H1 (cell line): Measurements from ENCODE around the gene MACROD1. TPM values are rescaled to one million over a fixed set of nuclear protein-coding genes. Genes with fewer than 3 reads are reported as not detected.

Experiments used
- JUND ChIP-seq: IDR thresholded peaks from 2 replicates; pipeline ENCODE4 v1.6.1; 2011; ENCODE audit warnings: mild to moderate bottlenecking, improper control_type of control experiment, low read length
- POU5F1 ChIP-seq: IDR thresholded peaks from 2 replicates; pipeline ENCODE4 v1.6.1; 2011; ENCODE audit warnings: low read depth, mild to moderate bottlenecking, low read length, moderate library complexity
- SP1 ChIP-seq: IDR thresholded peaks from 2 replicates; pipeline ENCODE4 v1.6.1; 2011; ENCODE audit warnings: low read depth, low read length
- SUZ12 ChIP-seq: fragments of 200-600 bp; sonication (generic); IDR thresholded peaks from 2 replicates; pipeline ENCODE4 v1.6.1; 2012; ENCODE audit warnings: mild to moderate bottlenecking, inconsistent platforms, low read length, moderate library complexity, mixed read lengths
- TBP ChIP-seq: IDR thresholded peaks from 2 replicates; pipeline ENCODE4 v1.6.1; 2011; ENCODE audit warnings: low read depth, low read length, improper control_type of control experiment
- polyA plus RNA-seq, 7 experiments: library from polyadenylated mRNA; depleted of rRNA in 3 of 7; stranded (reverse) in 5 of 7; unstranded in 2 of 7; fragments of >200 nt in 5 of 7; fragments of 200-250 nt in 2 of 7; gene quantifications; 1 replicate in 5 of 7; 2 replicates in 1 of 7; 4 replicates in 1 of 7; pipeline versions ENCODE4 v1.2.1 to v1.2.3, GENCODE V29; 2011 to 2013; ENCODE audit warnings: missing spikeins in 2 of 7, mixed read lengths in 2 of 7
- total RNA-seq: library from RNA; stranded (reverse); fragmentation: NEBNext Ultra II Directional; extraction: Animal tissue kit (Norgen Biotek cat#: 25700); gene quantifications from 2 replicates; pipeline ENCODE4 v1.2.1, GENCODE V29; 2021

Gene MACROD1
- total and polyA plus RNA-seq, 2 of the 8 experiments (the other 6 are each of a cell fraction or from before 2014, with no cell fraction given), result 19.5 to 34.1 TPM

DNA sequence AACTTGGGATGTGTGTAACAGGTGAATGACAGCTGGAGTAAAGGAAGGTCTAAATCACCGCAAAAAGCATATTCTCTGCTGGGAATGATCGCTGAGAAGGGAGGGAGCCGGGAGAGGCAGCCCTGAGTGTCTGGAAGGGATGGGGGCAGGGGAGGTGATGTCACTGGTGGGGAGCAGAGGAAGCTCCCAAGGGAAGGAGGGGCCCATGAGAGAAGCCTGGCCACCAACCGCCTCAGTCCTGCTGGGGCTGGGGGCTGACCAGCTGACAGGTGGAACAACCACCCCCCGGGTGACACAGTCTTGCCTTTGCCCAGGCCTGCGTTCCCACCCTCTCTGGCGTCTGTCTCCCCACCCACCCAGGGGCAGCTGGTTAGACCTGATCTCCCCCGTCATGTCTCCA is 136.1 kb downstream of the MACROD1 start (continued):
- TF ChIP-seq POU5F1, result no peak
- no peak for TF ChIP-seq TBP
- no peak for TF ChIP-seq SP1
- 0 out of 2 replicates have a peak, but pooled peaks have one; percentile 1 for TF ChIP-seq SUZ12
- 0 out of 2 replicates have a peak, but pooled peaks have one; percentile 12 for TF ChIP-seq JUND
